ENCODE results near the gene CARMIL1.

Gene CARMIL1

GRCh38 chr6:25242567-25242966 is 36.6 kb upstream of the CARMIL1 start:
- H3K27ac ChIP-seq, result no peak overlapping the region
- no peak for TF ChIP-seq CTCF (conservative IDR thresholded peaks at IDR 0.05)

- H3K27ac ChIP-seq, result no peak overlapping the region
- no peak for TF ChIP-seq CTCF (conservative IDR thresholded peaks at IDR 0.05)
Observed at GRCh38 chr6:25244865-25245264, 34.3 kb upstream of the CARMIL1 start.

- no peak overlapping the region for H3K27ac ChIP-seq
- no peak for TF ChIP-seq CTCF (conservative IDR thresholded peaks at IDR 0.05)
Observed at GRCh38 chr6:25248123-25248522, 31.1 kb upstream of the CARMIL1 start.

- TF ChIP-seq CTCF (conservative IDR thresholded peaks at IDR 0.05), result no peak
- no peak overlapping the region for H3K27ac ChIP-seq
Observed at GRCh38 chr6:25249133-25249532, 30.0 kb upstream of the CARMIL1 start.

GRCh38 chr6:25250878-25251277 is 28.3 kb upstream of the CARMIL1 start:
- no peak overlapping the region for H3K27ac ChIP-seq
- no peak for TF ChIP-seq CTCF (conservative IDR thresholded peaks at IDR 0.05)

GRCh38 chr6:25251426-25251825 is 27.7 kb upstream of the CARMIL1 start:
- TF ChIP-seq CTCF (conservative IDR thresholded peaks at IDR 0.05), result no peak

GRCh38 chr6:25253351-25253750 is 25.8 kb upstream of the CARMIL1 start:
- peak overlapping the region; percentile 58 for H3K27ac ChIP-seq
- no peak for TF ChIP-seq CTCF (conservative IDR thresholded peaks at IDR 0.05)

More at GRCh38 chr6:25251426-25251825, 27.7 kb upstream of the CARMIL1 start:
- no peak overlapping the region for H3K27ac ChIP-seq

- no peak overlapping the region; the same call in 1 of the 2 replicates for H3K27ac ChIP-seq
- no peak for TF ChIP-seq CTCF (conservative IDR thresholded peaks at IDR 0.05)
Observed at GRCh38 chr6:25254671-25255070, 24.5 kb upstream of the CARMIL1 start.

Data from VCaP (cell line).